Heart left ventricle (tissue), 13 donors: ENCODE data around the gene OR2A42.
"Not testable (repeated sequence)": the region's sequence is repeated elsewhere in the genome, so short reads cannot be mapped to it uniquely, and the experiment has no call there.

ENCODE experiments used
- CTCF ChIP-seq, 12 donors: fragments of 200-600 bp; sonication (generic) in 4 of 12; IDR thresholded peaks; one replicate each; pipeline versions ENCODE4 v1.5.0 to v1.8.0; 2018 to 2022; ENCODE audit warnings: antibody characterized with exemption in 12 of 12, mild to moderate bottlenecking in 5 of 12
- POLR2A ChIP-seq, 2 donors: fragments of 450-650 bp; IDR thresholded peaks; one replicate each; pipeline ENCODE4 v1.6.1; 2017; ENCODE audit warnings: antibody characterized with exemption in 2 of 2, mild to moderate bottlenecking in 2 of 2, moderate library complexity in 2 of 2
- donor health status: ischemic (EF 13 %, LVEDD 7.1; RV severe dilation, severe dysfunction).
- donor health status: DM: no; HTN: yes; CAD: no.
- donor health status: DM: no; HTN: no; CAD: no.
- donor health status: ischemic (EF 25% LVEDD 6.9; RV normal size, moderate dysfunction).
- donor health status: ischemic (EF 25% LVEDD 5.7; RV mildly dilated, moderate dysfunction).
- donor health status: ischemic (EF 35%, LVEDD 5.7; RV mildly dilated, moderate dysfunction).
- donor health status: nonischemic (EF 11% LVEDD 7.7; RV severe dilation, severe dysfunction).
- donor health status: DM: yes; HTN: yes; CAD: no.
- donor health status: PGD.
- donor health status: ischemic (EF 29% LVEDD 5.4; RV normal size, mild dysfunction).
- donor health status: nonischemic (EF 23%, LVEDD 6.1; RV moderate dilation, normal function).

DNA sequence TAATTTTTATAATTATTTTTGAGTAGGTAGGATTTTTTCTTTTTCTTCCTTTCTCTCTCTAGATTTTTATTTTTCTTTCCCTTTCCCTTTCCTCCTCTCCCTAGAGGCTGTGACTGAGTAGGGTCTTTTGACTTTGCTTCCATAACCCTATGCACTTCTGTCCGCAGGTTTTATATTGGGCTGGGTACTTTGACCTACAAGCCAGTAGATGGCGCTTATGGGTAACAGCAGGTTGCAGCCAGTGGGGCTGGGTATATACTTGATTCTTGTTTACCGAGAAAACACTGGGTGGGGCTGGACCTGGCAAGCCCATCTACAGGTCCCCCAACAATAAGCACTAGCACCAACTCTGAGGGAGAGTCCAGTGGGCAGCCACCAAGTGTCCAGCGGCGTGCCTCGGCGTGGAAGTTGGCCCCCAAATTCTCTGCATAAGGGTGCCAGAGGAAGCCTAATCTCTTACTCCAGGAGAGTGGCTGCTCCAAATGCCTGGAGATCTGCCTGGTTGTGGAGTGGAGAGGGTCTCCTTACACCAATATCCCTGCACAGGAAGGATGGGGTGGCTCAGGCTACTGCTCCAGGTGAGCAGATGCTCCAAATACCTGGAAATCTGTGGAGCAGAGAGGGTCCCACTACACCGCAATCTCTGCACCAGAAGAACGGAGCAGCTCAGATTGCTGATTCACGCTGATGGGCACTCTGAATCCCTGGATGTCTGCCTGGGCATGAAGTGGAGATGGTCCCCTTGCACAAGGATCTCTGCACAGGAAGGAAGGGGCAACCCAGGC lies 60.8 kb downstream of the OR2A42 start:
- TF ChIP-seq CTCF (IDR thresholded peaks at IDR 0.05), result peak; percentile 8 to 60 (median 41)
- TF ChIP-seq POLR2A (IDR thresholded peaks at IDR 0.05), result not testable (repeated sequence)
